ENCODE results near the gene CFAP54.

CFAP54 gene

GRCh38 chr12:96862326-96862725 is 372.9 kb downstream of the CFAP54 start:
- no peak overlapping the region for H3K27ac ChIP-seq
- no peak for TF ChIP-seq CTCF (conservative IDR thresholded peaks at IDR 0.05)

- TF ChIP-seq CTCF (conservative IDR thresholded peaks at IDR 0.05) = no peak
- H3K27ac ChIP-seq = no peak overlapping the region
These were observed 375.0 kb downstream of the CFAP54 start for GRCh38 chr12:96864335-96864734.

- TF ChIP-seq CTCF (conservative IDR thresholded peaks at IDR 0.05) = 0 out of 2 replicates have a peak, but pooled peaks have one; percentile 8
- no peak overlapping the region for H3K27ac ChIP-seq
These were observed 377.6 kb downstream of the CFAP54 start for GRCh38 chr12:96866801-96867590.

GRCh38 chr12:96870946-96871345 is 381.6 kb downstream of the CFAP54 start:
- no peak for TF ChIP-seq CTCF (conservative IDR thresholded peaks at IDR 0.05)
- no peak overlapping the region for H3K27ac ChIP-seq

GRCh38 chr12:96872961-96873360 is 383.6 kb downstream of the CFAP54 start:
- TF ChIP-seq CTCF (conservative IDR thresholded peaks at IDR 0.05) = no peak

GRCh38 chr12:96874211-96874610 is 384.8 kb downstream of the CFAP54 start:
- no peak overlapping the region for H3K27ac ChIP-seq
- no peak for TF ChIP-seq CTCF (conservative IDR thresholded peaks at IDR 0.05)

More at GRCh38 chr12:96872961-96873360, 383.6 kb downstream of the CFAP54 start:
- H3K27ac ChIP-seq = no peak overlapping the region

GRCh38 chr12:96876966-96877365 is 387.6 kb downstream of the CFAP54 start:
- TF ChIP-seq CTCF (conservative IDR thresholded peaks at IDR 0.05) = no peak
- H3K27ac ChIP-seq = no peak overlapping the region

Data from VCaP (cell line).